T47D (cell line): ENCODE measurements around the gene RNLS.
"Not testable (repeated sequence)": the region's sequence is repeated elsewhere in the genome, so short reads cannot be mapped to it uniquely, and the experiment has no call there.

Experiments
- DNase-seq, 2 experiments: peaks; one replicate each; pipeline versions ENCODE4 v3.0.0 to v3.0.0-alpha.2; 2011 to 2012; ENCODE audit warnings: low read depth in 1 of 2, low spot score in 1 of 2
- JUND ChIP-seq: IDR thresholded peaks from 2 replicates; pipeline ENCODE4 v1.6.1; 2012; ENCODE audit warnings: low read depth
- in situ Hi-C: cut with HindIII; loops from 2 replicates; pipeline ENCODE4 v1.10.0; 2016; ENCODE audit warnings: low sequenced_read_pairs, low pct_unique_long_range_greater_than_20kb

Gene RNLS

GRCh38 chr10:88372051-88372715 is 210.9 kb downstream of the RNLS start:
- no peak for TF ChIP-seq JUND
- in situ Hi-C loops = no loop called here
- DNase-seq = no peak

GRCh38 chr10:88370713-88371112 is 212.4 kb downstream of the RNLS start:
- no peak for DNase-seq
- in situ Hi-C loops = no loop called here
- TF ChIP-seq JUND = no peak

- no peak for DNase-seq
- no peak for TF ChIP-seq JUND
- in situ Hi-C loops = no loop called here
Measured at GRCh38 chr10:88366772-88367171, 216.3 kb downstream of the RNLS start.

- TF ChIP-seq JUND = no peak
- in situ Hi-C loops = no loop called here
- DNase-seq = no peak
Measured at GRCh38 chr10:88361995-88362807, 220.9 kb downstream of the RNLS start.

- no peak for DNase-seq
- in situ Hi-C loops = no loop called here
- no peak for TF ChIP-seq JUND
Measured at GRCh38 chr10:88361494-88361893, 221.6 kb downstream of the RNLS start.

GRCh38 chr10:88355750-88356149 is 227.4 kb downstream of the RNLS start:
- in situ Hi-C loops, DNase-seq: not testable (repeated sequence)

- peak in 1 of 2 experiments; percentile 46 for DNase-seq
- no peak for TF ChIP-seq JUND
- in situ Hi-C loops = no loop called here
Measured at GRCh38 chr10:88347597-88348304, 235.4 kb downstream of the RNLS start.

GRCh38 chr10:88347022-88347421 is 236.1 kb downstream of the RNLS start:
- no peak for TF ChIP-seq JUND
- DNase-seq = no peak
- in situ Hi-C loops = no loop called here

GRCh38 chr10:88346144-88346977 is 236.8 kb downstream of the RNLS start:
- in situ Hi-C loops = no loop called here
- no peak for TF ChIP-seq JUND
- peak in 1 of 2 experiments; percentile 29 for DNase-seq

- no peak for TF ChIP-seq JUND
- DNase-seq = no peak
- in situ Hi-C loops = no loop called here
Measured at GRCh38 chr10:88343761-88344484, 239.2 kb downstream of the RNLS start.

- in situ Hi-C loops = no loop called here
- TF ChIP-seq JUND = no peak
- DNase-seq = no peak
Measured at GRCh38 chr10:88342733-88343310, 240.3 kb downstream of the RNLS start.
